ENCODE data around the gene TRAPPC3L.

Gene TRAPPC3L

GRCh38 chr6:116468293-116468692 is 77.2 kb downstream of the TRAPPC3L start:
- H3K4me2 ChIP-seq (ENCODE audit: low read length, poor library complexity, severe bottlenecking): no peak overlapping the region
- H3K14ac ChIP-seq (ENCODE audit: low read length in 2 of 2): no peak overlapping the region
- no peaks in the 10 kb centered on the region for H3K27me3 ChIP-seq (ENCODE audit: control insufficient read depth in 1 of 2, insufficient read depth in 1 of 2, low read length in 2 of 2)
- H2BK120ac ChIP-seq (ENCODE audit: low read depth, low read length): no peak overlapping the region
- no peaks in the 10 kb centered on the region for H3K9me3 ChIP-seq (ENCODE audit: control insufficient read depth, low read length)
- no peaks in the 10 kb centered on the region for H3K36me3 ChIP-seq (ENCODE audit: control insufficient read depth in 1 of 2, insufficient read depth in 2 of 2, low read depth in 1 of 2, low read length in 2 of 2)
- H2BK15ac ChIP-seq (ENCODE audit: low read depth, poor library complexity, severe bottlenecking): no peak overlapping the region
- H4K91ac ChIP-seq (ENCODE audit: low read length): no peak overlapping the region
- no peak overlapping the region for H2BK5ac ChIP-seq (ENCODE audit: low read depth, low read length, poor library complexity, severe bottlenecking)
- no peak overlapping the region for H3K27ac ChIP-seq (ENCODE audit: low read length, poor library complexity, severe bottlenecking)
- no peak overlapping the region for H3K23ac ChIP-seq (ENCODE audit: low read length in 2 of 2)
- H2AK5ac ChIP-seq (ENCODE audit: low read length, severe bottlenecking): no peak overlapping the region
- H2AFZ ChIP-seq (ENCODE audit: low read depth, low read length): no peak overlapping the region
- no peak overlapping the region for H3K4me3 ChIP-seq (ENCODE audit: insufficient read depth in 1 of 2, low read depth in 1 of 2, low read length in 2 of 2)
- no peak overlapping the region for H3K18ac ChIP-seq (ENCODE audit: low read depth in 1 of 2, low read length in 2 of 2)
- H2BK12ac ChIP-seq (ENCODE audit: low read length in 2 of 2): no peak overlapping the region
- H3K9ac ChIP-seq (ENCODE audit: low read length): no peak overlapping the region
- no CpG with 5 or more reads among the region's 1 CpG for WGBS
- H3K4ac ChIP-seq (ENCODE audit: low read depth in 1 of 2, low read length in 2 of 2): no peak overlapping the region
- DNase-seq: no peak
- H4K8ac ChIP-seq (ENCODE audit: low read length): no peak overlapping the region
- no peaks in the 10 kb centered on the region for H3K4me1 ChIP-seq (ENCODE audit: control insufficient read depth, insufficient read depth, low read depth, low read length)
- H3K79me1 ChIP-seq (replicated peaks; ENCODE audit: low read length, poor library complexity, severe bottlenecking): no peaks in the 10 kb centered on the region

- no peak overlapping the region for H2AFZ ChIP-seq (ENCODE audit: low read depth, low read length)
- no peak overlapping the region for H4K91ac ChIP-seq (ENCODE audit: low read length)
- H4K8ac ChIP-seq (ENCODE audit: low read length): no peak overlapping the region
- H2BK12ac ChIP-seq (ENCODE audit: low read length in 2 of 2): no peak overlapping the region
- H3K4me1 ChIP-seq (ENCODE audit: control insufficient read depth, insufficient read depth, low read depth, low read length): peaks cover under 1% of the 10 kb centered on the region
- no peak overlapping the region for H3K4me2 ChIP-seq (ENCODE audit: low read length, poor library complexity, severe bottlenecking)
- no peak overlapping the region for H3K9ac ChIP-seq (ENCODE audit: low read length)
- no peak overlapping the region for H2AK5ac ChIP-seq (ENCODE audit: low read length, severe bottlenecking)
- no peak overlapping the region for H2BK120ac ChIP-seq (ENCODE audit: low read depth, low read length)
- H3K27ac ChIP-seq (ENCODE audit: low read length, poor library complexity, severe bottlenecking): no peak overlapping the region
- no peak overlapping the region for H3K14ac ChIP-seq (ENCODE audit: low read length in 2 of 2)
- no peak overlapping the region for H3K4ac ChIP-seq (ENCODE audit: low read depth in 1 of 2, low read length in 2 of 2)
- no peaks in the 10 kb centered on the region for H3K27me3 ChIP-seq (ENCODE audit: control insufficient read depth in 1 of 2, insufficient read depth in 1 of 2, low read length in 2 of 2)
- H3K79me1 ChIP-seq (replicated peaks; ENCODE audit: low read length, poor library complexity, severe bottlenecking): no peaks in the 10 kb centered on the region
- no peaks in the 10 kb centered on the region for H3K9me3 ChIP-seq (ENCODE audit: control insufficient read depth, low read length)
- H3K23ac ChIP-seq (ENCODE audit: low read length in 2 of 2): no peak overlapping the region
- no peak for DNase-seq
- H2BK5ac ChIP-seq (ENCODE audit: low read depth, low read length, poor library complexity, severe bottlenecking): no peak overlapping the region
- no peak overlapping the region for H2BK15ac ChIP-seq (ENCODE audit: low read depth, poor library complexity, severe bottlenecking)
- H3K18ac ChIP-seq (ENCODE audit: low read depth in 1 of 2, low read length in 2 of 2): no peak overlapping the region
- H3K36me3 ChIP-seq (ENCODE audit: control insufficient read depth in 1 of 2, insufficient read depth in 2 of 2, low read depth in 1 of 2, low read length in 2 of 2): no peaks in the 10 kb centered on the region
- H3K4me3 ChIP-seq (ENCODE audit: insufficient read depth in 1 of 2, low read depth in 1 of 2, low read length in 2 of 2): no peak overlapping the region
Observed at GRCh38 chr6:116467514-116467913, 78.0 kb downstream of the TRAPPC3L start.

- WGBS: 100% methylated on average over 1 of the region's 1 CpG
Observed at GRCh38 chr6:116467096-116467495, 78.4 kb downstream of the TRAPPC3L start.

GRCh38 chr6:116465246-116465645 is 80.2 kb downstream of the TRAPPC3L start:
- H2BK5ac ChIP-seq (ENCODE audit: low read depth, low read length, poor library complexity, severe bottlenecking): no peak overlapping the region
- no peak overlapping the region for H2BK15ac ChIP-seq (ENCODE audit: low read depth, poor library complexity, severe bottlenecking)
- DNase-seq: no peak
- no peak overlapping the region for H2BK120ac ChIP-seq (ENCODE audit: low read depth, low read length)
- H3K9ac ChIP-seq (ENCODE audit: low read length): no peak overlapping the region
- H3K79me1 ChIP-seq (replicated peaks; ENCODE audit: low read length, poor library complexity, severe bottlenecking): no peaks in the 10 kb centered on the region
- H2AFZ ChIP-seq (ENCODE audit: low read depth, low read length): no peak overlapping the region
- no peak overlapping the region for H2BK12ac ChIP-seq (ENCODE audit: low read length in 2 of 2)
- no peaks in the 10 kb centered on the region for H3K27me3 ChIP-seq (ENCODE audit: control insufficient read depth in 1 of 2, insufficient read depth in 1 of 2, low read length in 2 of 2)
- no peaks in the 10 kb centered on the region for H3K9me3 ChIP-seq (ENCODE audit: control insufficient read depth, low read length)
- no peak overlapping the region for H3K23ac ChIP-seq (ENCODE audit: low read length in 2 of 2)
- no peak overlapping the region for H3K4me2 ChIP-seq (ENCODE audit: low read length, poor library complexity, severe bottlenecking)
- no peak overlapping the region for H3K18ac ChIP-seq (ENCODE audit: low read depth in 1 of 2, low read length in 2 of 2)
- 95% methylated on average over 5 of the region's 5 CpGs for WGBS
- H4K8ac ChIP-seq (ENCODE audit: low read length): no peak overlapping the region
- no peaks in the 10 kb centered on the region for H3K36me3 ChIP-seq (ENCODE audit: control insufficient read depth in 1 of 2, insufficient read depth in 2 of 2, low read depth in 1 of 2, low read length in 2 of 2)
- no peak overlapping the region for H4K91ac ChIP-seq (ENCODE audit: low read length)
- no peak overlapping the region for H3K27ac ChIP-seq (ENCODE audit: low read length, poor library complexity, severe bottlenecking)
- H3K14ac ChIP-seq (ENCODE audit: low read length in 2 of 2): no peak overlapping the region
- peaks cover 8% of the 10 kb centered on the region for H3K4me1 ChIP-seq (ENCODE audit: control insufficient read depth, insufficient read depth, low read depth, low read length)
- H2AK5ac ChIP-seq (ENCODE audit: low read length, severe bottlenecking): no peak overlapping the region
- H3K4ac ChIP-seq (ENCODE audit: low read depth in 1 of 2, low read length in 2 of 2): no peak overlapping the region
- H3K4me3 ChIP-seq (ENCODE audit: insufficient read depth in 1 of 2, low read depth in 1 of 2, low read length in 2 of 2): no peak overlapping the region

More at GRCh38 chr6:116467096-116467495, 78.4 kb downstream of the TRAPPC3L start:
- Histone ChIP-seq H3K9me3 (ENCODE audit: control insufficient read depth, low read length) (no peaks in the 10 kb centered on the region), H3K27me3 (ENCODE audit: control insufficient read depth in 1 of 2, insufficient read depth in 1 of 2, low read length in 2 of 2) (no peaks in the 10 kb centered on the region), H3K79me1 (replicated peaks; ENCODE audit: low read length, poor library complexity, severe bottlenecking) (no peaks in the 10 kb centered on the region), H3K18ac (ENCODE audit: low read depth in 1 of 2, low read length in 2 of 2) (no peak overlapping the region), H3K14ac (ENCODE audit: low read length in 2 of 2) (no peak overlapping the region), H4K91ac (ENCODE audit: low read length) (no peak overlapping the region), H2AK5ac (ENCODE audit: low read length, severe bottlenecking) (no peak overlapping the region), H3K4me1 (ENCODE audit: control insufficient read depth, insufficient read depth, low read depth, low read length) (peaks cover 4% of the 10 kb centered on the region), H2BK15ac (ENCODE audit: low read depth, poor library complexity, severe bottlenecking) (no peak overlapping the region), H3K4me3 (ENCODE audit: insufficient read depth in 1 of 2, low read depth in 1 of 2, low read length in 2 of 2) (no peak overlapping the region), H4K8ac (ENCODE audit: low read length) (no peak overlapping the region), H3K4me2 (ENCODE audit: low read length, poor library complexity, severe bottlenecking) (no peak overlapping the region), H3K23ac (ENCODE audit: low read length in 2 of 2) (no peak overlapping the region), H2BK120ac (ENCODE audit: low read depth, low read length) (no peak overlapping the region), H3K36me3 (ENCODE audit: control insufficient read depth in 1 of 2, insufficient read depth in 2 of 2, low read depth in 1 of 2, low read length in 2 of 2) (no peaks in the 10 kb centered on the region), H2BK5ac (ENCODE audit: low read depth, low read length, poor library complexity, severe bottlenecking) (no peak overlapping the region), H2BK12ac (ENCODE audit: low read length in 2 of 2) (no peak overlapping the region), H3K9ac (ENCODE audit: low read length) (no peak overlapping the region), H2AFZ (ENCODE audit: low read depth, low read length) (no peak overlapping the region), H3K4ac (ENCODE audit: low read depth in 1 of 2, low read length in 2 of 2) (no peak overlapping the region), H3K27ac (ENCODE audit: low read length, poor library complexity, severe bottlenecking) (no peak overlapping the region)
- no peak for DNase-seq
